VCaP (cell line): Measurements from ENCODE around the gene RRAGC.

Experiments used
- H3K27ac ChIP-seq: fragments of 450-650 bp; 2 replicates; pipeline ENCODE4 v1.5.1; 2017
- CTCF ChIP-seq: fragments of 450-650 bp; conservative IDR thresholded peaks from 2 replicates; pipeline ENCODE4 v1.5.1; 2017; ENCODE audit warnings: mild to moderate bottlenecking, moderate library complexity

The RRAGC gene

GRCh38 chr1:38891753-38892152 is 32.2 kb upstream of the RRAGC start:
- TF ChIP-seq CTCF = 0 out of 2 replicates have a peak, but pooled peaks have one; percentile 17
- H3K27ac ChIP-seq = no peak overlapping the region

- no peak for TF ChIP-seq CTCF
- no peak overlapping the region for H3K27ac ChIP-seq
Observed at GRCh38 chr1:38889589-38889988, 30.0 kb upstream of the RRAGC start.

GRCh38 chr1:38888423-38889333 is 29.1 kb upstream of the RRAGC start:
- no peak overlapping the region for H3K27ac ChIP-seq
- TF ChIP-seq CTCF = no peak

- no peak for TF ChIP-seq CTCF
- H3K27ac ChIP-seq = no peak overlapping the region
Observed at GRCh38 chr1:38885092-38885491, 25.5 kb upstream of the RRAGC start.

GRCh38 chr1:38881487-38881886 is 21.9 kb upstream of the RRAGC start, which contains the start of gene GJA9:
TSS of gene GJA9 (minus strand) at chr1:38881587. CDS start at chr1:38876098, 5,489 bp downstream.
- TF ChIP-seq CTCF = no peak
- no peak within 1 kb of the TSS for H3K27ac ChIP-seq

GRCh38 chr1:38875811-38876210 is 16.2 kb upstream of the RRAGC start:
- no peak for TF ChIP-seq CTCF
- no peak overlapping the region for H3K27ac ChIP-seq

- peak within 1 kb of the TSS; percentile 79 for H3K27ac ChIP-seq
- no peak for TF ChIP-seq CTCF
Observed at GRCh38 chr1:38873027-38873969, 13.7 kb upstream of the RRAGC start, which contains the start of gene MYCBP. TSS of gene MYCBP (minus strand) at chr1:38873348. CDS start at chr1:38873305, 43 bp downstream.
